ENCODE data around the gene SFXN3.

- TF ChIP-seq PATZ1 (CRISPR knock-in tag; IDR thresholded peaks at IDR 0.05; ENCODE audit: borderline replicate concordance) (no peak), SNAI2 (CRISPR knock-in tag; IDR thresholded peaks at IDR 0.05) (no peak), ESRRG (CRISPR knock-in tag; IDR thresholded peaks at IDR 0.05) (no peak), ZNF8 (CRISPR knock-in tag; IDR thresholded peaks at IDR 0.05) (no peak), TCF4 (CRISPR knock-in tag; IDR thresholded peaks at IDR 0.05; ENCODE audit: borderline replicate concordance) (no peak)
Measured at GRCh38 chr10:101054876-101055275, 23.8 kb downstream of the SFXN3 start.
